GM18520 (cell line): Measurements from ENCODE around the gene PDXP.
"Not testable (repeated sequence)": the region's sequence is repeated elsewhere in the genome, so short reads cannot be mapped to it uniquely, and the experiment has no call there.

Experiments used
- ATAC-seq: cut with Tn5 transposase; IDR thresholded peaks from one replicate; pipeline ENCODE4 v1.9.1; 2021; ENCODE audit not compliant: unreplicated experiment

PDXP gene

GRCh38 chr22:37643225-37643847 lies 15.2 kb upstream of the PDXP start:
- ATAC-seq = no peak

GRCh38 chr22:37647317-37647716 lies 11.2 kb upstream of the PDXP start:
- ATAC-seq = no peak

- no peak for ATAC-seq
Measured at GRCh38 chr22:37647928-37648327, 10.6 kb upstream of the PDXP start.

GRCh38 chr22:37650463-37651136 lies 7.9 kb upstream of the PDXP start:
- no peak for ATAC-seq

GRCh38 chr22:37654563-37655251 lies 3.8 kb upstream of the PDXP start:
- no peak for ATAC-seq

- ATAC-seq = no peak
Measured at GRCh38 chr22:37655252-37655563, 3.3 kb upstream of the PDXP start.

- not testable (repeated sequence) for ATAC-seq
Measured at GRCh38 chr22:37656583-37656982, 1.9 kb upstream of the PDXP start.

- no peak for ATAC-seq
Measured at GRCh38 chr22:37657590-37658132, 862 bp upstream of the PDXP start.

- ATAC-seq = peak; percentile 10
Measured at GRCh38 chr22:37659066-37659896, 758 bp downstream of the PDXP start.

GRCh38 chr22:37659897-37660708 lies 1.6 kb downstream of the PDXP start:
- ATAC-seq = no peak

- ATAC-seq = no peak
Measured at GRCh38 chr22:37660709-37661045, 2.2 kb downstream of the PDXP start.

GRCh38 chr22:37661160-37661924 lies 2.8 kb downstream of the PDXP start:
- no peak for ATAC-seq

GRCh38 chr22:37662039-37662438 lies 3.5 kb downstream of the PDXP start:
- ATAC-seq = no peak

GRCh38 chr22:37663521-37664140 lies 5.1 kb downstream of the PDXP start:
- no peak for ATAC-seq

- ATAC-seq = no peak
Measured at GRCh38 chr22:37664249-37665101, 6.0 kb downstream of the PDXP start.

GRCh38 chr22:37665487-37665886 lies 7.0 kb downstream of the PDXP start:
- no peak for ATAC-seq

- ATAC-seq = no peak
Measured at GRCh38 chr22:37669586-37669985, 11.1 kb downstream of the PDXP start.

- no peak for ATAC-seq
Measured at GRCh38 chr22:37672206-37672919, 13.8 kb downstream of the PDXP start.
